Ecto neural progenitor cell (in vitro differentiated cells): ENCODE data around the gene MTUS2.
"Not testable (repeated sequence)": the region's sequence is repeated elsewhere in the genome, so short reads cannot be mapped to it uniquely, and the experiment has no call there.

Experiments
- DNase-seq: peaks from one replicate; pipeline ENCODE4 v3.0.0-alpha.2; 2018; ENCODE audit warnings: low spot score

The MTUS2 gene

GRCh38 chr13:28958441-28958840, 138.3 kb downstream of the MTUS2 start:
- no peak for DNase-seq

GRCh38 chr13:28964052-28964451, 143.9 kb downstream of the MTUS2 start:
- DNase-seq: no peak

GRCh38 chr13:28964803-28965202, 144.7 kb downstream of the MTUS2 start:
- DNase-seq: no peak

- no peak for DNase-seq
These were observed 147.1 kb downstream of the MTUS2 start for GRCh38 chr13:28967029-28967915.

GRCh38 chr13:28976195-28976594, 156.1 kb downstream of the MTUS2 start:
- DNase-seq: no peak

- no peak for DNase-seq
These were observed 156.5 kb downstream of the MTUS2 start for GRCh38 chr13:28976636-28977035.

- no peak for DNase-seq
These were observed 158.4 kb downstream of the MTUS2 start for GRCh38 chr13:28978574-28978973.

- no peak for DNase-seq
These were observed 161.4 kb downstream of the MTUS2 start for GRCh38 chr13:28981530-28981929.

- no peak for DNase-seq
These were observed 163.5 kb downstream of the MTUS2 start for GRCh38 chr13:28983641-28984040.

- no peak for DNase-seq
These were observed 164.2 kb downstream of the MTUS2 start for GRCh38 chr13:28984326-28984725.

- DNase-seq: no peak
These were observed 164.7 kb downstream of the MTUS2 start for GRCh38 chr13:28984825-28985224.

- DNase-seq: not testable (repeated sequence)
These were observed 170.2 kb downstream of the MTUS2 start for GRCh38 chr13:28990378-28990777.

GRCh38 chr13:28991764-28992163, 171.6 kb downstream of the MTUS2 start:
- DNase-seq: no peak

- DNase-seq: no peak
These were observed 180.7 kb downstream of the MTUS2 start for GRCh38 chr13:29000826-29001225.

GRCh38 chr13:29005035-29005762, 185.1 kb downstream of the MTUS2 start:
- DNase-seq: no peak

GRCh38 chr13:29005763-29006120, 185.6 kb downstream of the MTUS2 start:
- no peak for DNase-seq

- no peak for DNase-seq
These were observed 186.3 kb downstream of the MTUS2 start for GRCh38 chr13:29006359-29006850.

GRCh38 chr13:29008296-29008695, 188.2 kb downstream of the MTUS2 start:
- no peak for DNase-seq

- no peak for DNase-seq
These were observed 200.2 kb downstream of the MTUS2 start for GRCh38 chr13:29020314-29020713.

GRCh38 chr13:29021311-29021710, 201.2 kb downstream of the MTUS2 start:
- DNase-seq: no peak

- DNase-seq: no peak
These were observed 201.6 kb downstream of the MTUS2 start for GRCh38 chr13:29021717-29022116.

- no peak for DNase-seq
These were observed 202.3 kb downstream of the MTUS2 start for GRCh38 chr13:29022410-29022809.

GRCh38 chr13:29022968-29023367, 202.8 kb downstream of the MTUS2 start:
- DNase-seq: no peak
